GM20431 (cell line): ENCODE measurements around the gene PZP.

Experiments
- in situ Hi-C: fragments of 300-500 bp; cut with MseI, MboI; formaldehyde crosslinking; loops from one replicate; pipeline ENCODE4 v1.15.0; 2020; ENCODE audit warnings: low sequenced_read_pairs; ENCODE audit not compliant: unreplicated experiment

Gene PZP

GRCh38 chr12:9127936-9128663, 80.1 kb downstream of the PZP start:
- in situ Hi-C loops = no loop called here

- in situ Hi-C loops = no loop called here
These were observed 80.7 kb downstream of the PZP start for GRCh38 chr12:9127484-9127883.

GRCh38 chr12:9124383-9125031, 83.7 kb downstream of the PZP start:
- in situ Hi-C loops = no loop called here

- in situ Hi-C loops = no loop called here
These were observed 84.3 kb downstream of the PZP start for GRCh38 chr12:9123781-9124382.

GRCh38 chr12:9122091-9122609, 86.0 kb downstream of the PZP start:
- in situ Hi-C loops = no loop called here

- in situ Hi-C loops = no loop called here
These were observed 87.6 kb downstream of the PZP start for GRCh38 chr12:9120487-9121184.

- in situ Hi-C loops = no loop called here
These were observed 90.0 kb downstream of the PZP start for GRCh38 chr12:9118158-9118557.

- in situ Hi-C loops = no loop called here
These were observed 92.2 kb downstream of the PZP start, which contains the start of gene A2M for GRCh38 chr12:9115731-9116559. TSS of gene A2M (minus strand) at chr12:9115919. CDS start at chr12:9115849, 70 bp downstream.

- in situ Hi-C loops = no loop called here
These were observed 93.2 kb downstream of the PZP start for GRCh38 chr12:9114946-9115345.

- in situ Hi-C loops = no loop called here
These were observed 94.2 kb downstream of the PZP start for GRCh38 chr12:9113987-9114309.

- in situ Hi-C loops = no loop called here
These were observed 94.8 kb downstream of the PZP start for GRCh38 chr12:9113296-9113986.

GRCh38 chr12:9112076-9112853, 95.9 kb downstream of the PZP start:
- in situ Hi-C loops = no loop called here

- in situ Hi-C loops = no loop called here
These were observed 96.7 kb downstream of the PZP start for GRCh38 chr12:9111525-9111924.

- in situ Hi-C loops = no loop called here
These were observed 98.3 kb downstream of the PZP start for GRCh38 chr12:9109737-9110491.

GRCh38 chr12:9109213-9109522, 99.0 kb downstream of the PZP start:
- in situ Hi-C loops = no loop called here

GRCh38 chr12:9108504-9109212, 99.5 kb downstream of the PZP start:
- in situ Hi-C loops = no loop called here

GRCh38 chr12:9107542-9107873, 100.7 kb downstream of the PZP start:
- in situ Hi-C loops = no loop called here
